HG02870 (cell line): ENCODE results near the gene MRPS12.

Experiments used
- ATAC-seq: cut with Tn5 transposase; IDR thresholded peaks from one replicate; pipeline ENCODE4 v1.9.1; 2021; ENCODE audit warnings: mild to moderate bottlenecking, moderate library complexity; ENCODE audit not compliant: unreplicated experiment

Gene MRPS12

DNA sequence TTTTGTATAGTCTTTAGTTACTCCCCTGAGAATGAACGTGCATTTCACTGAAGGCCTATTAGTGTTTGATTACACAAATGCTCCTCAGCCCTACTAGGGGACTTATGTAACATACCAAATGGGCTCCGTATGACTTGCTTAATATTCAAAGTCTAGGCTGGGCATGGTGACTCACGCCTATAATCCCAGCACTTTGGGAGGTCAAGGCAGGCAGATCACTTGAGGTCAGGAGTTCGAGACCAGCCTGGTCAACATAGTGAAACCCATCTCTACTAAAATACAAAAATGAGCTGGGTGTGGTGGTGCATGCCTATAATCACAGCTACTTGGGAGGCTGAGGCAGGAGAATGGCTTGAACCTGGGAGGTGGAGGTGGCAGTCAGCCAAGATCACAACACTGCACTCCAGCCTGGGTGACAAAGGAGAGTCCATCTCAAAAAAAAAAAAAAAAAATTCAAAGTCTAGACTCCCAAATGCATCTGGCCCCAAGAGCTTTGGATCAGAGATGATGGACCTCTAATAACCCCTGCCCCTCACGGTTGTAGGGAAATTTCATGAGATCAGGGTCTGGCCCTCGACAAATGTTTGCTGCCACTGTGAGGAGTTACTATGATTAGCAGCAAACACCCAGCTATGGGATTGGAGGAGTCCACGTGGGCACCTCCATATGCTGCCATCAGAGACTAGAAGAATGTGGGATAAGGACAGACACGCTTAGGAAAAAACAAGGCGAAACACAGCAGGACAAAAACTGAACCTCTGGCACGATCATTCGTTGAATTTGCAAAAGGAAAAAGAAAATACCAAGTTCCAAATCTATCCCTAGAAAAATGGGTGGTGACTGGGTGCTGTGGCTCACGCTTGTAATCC is 40.2 kb downstream of the MRPS12 start:
- no peak for ATAC-seq

DNA sequence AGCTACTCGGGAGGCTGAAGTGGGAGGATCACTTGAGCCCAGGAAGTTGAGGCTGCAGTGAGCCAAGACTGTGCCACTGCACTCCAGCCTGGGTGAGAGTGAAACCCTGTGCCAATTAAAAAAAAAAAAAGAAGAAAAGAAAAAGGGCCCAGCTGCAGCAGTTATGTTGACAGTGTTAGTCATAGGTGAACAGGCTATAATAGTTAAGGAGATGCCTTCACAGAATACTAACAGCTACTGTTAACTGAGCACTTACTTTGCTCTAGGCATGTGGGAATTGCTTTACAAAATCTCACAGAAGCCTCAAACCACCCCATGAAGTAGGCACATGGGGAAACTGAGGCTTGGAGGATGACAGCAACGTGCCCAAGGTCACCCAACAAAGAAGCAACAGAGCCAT is 40.9 kb downstream of the MRPS12 start:
- no peak for ATAC-seq

DNA sequence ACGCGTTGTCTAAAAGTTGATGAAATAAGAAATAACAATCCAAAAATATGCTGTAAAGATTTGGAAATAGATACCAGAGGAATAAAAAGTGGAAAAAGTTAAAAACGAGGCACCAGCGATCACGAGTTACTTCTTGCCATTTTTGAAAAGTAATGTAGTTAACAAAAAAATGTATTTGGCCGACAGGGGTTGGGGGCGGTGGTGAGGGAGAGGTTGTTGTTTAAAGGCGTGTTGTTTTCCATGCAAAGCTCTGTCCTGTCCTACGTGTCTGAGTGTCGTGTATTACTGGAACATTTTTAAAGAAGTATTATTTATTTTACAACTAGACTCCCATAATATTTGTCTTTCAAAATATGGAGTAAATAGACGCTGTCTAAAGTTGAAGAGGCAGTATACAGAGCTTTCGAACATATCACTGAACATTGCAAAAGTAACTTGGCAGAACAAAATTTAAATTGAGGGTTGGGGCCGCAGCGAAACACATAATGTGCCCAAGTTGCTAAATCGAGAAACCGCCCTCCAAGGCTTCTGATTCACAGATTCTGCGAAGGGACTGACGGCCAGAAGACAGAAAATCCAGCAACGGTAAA is 44.0 kb downstream of the MRPS12 start:
- no peak for ATAC-seq

DNA sequence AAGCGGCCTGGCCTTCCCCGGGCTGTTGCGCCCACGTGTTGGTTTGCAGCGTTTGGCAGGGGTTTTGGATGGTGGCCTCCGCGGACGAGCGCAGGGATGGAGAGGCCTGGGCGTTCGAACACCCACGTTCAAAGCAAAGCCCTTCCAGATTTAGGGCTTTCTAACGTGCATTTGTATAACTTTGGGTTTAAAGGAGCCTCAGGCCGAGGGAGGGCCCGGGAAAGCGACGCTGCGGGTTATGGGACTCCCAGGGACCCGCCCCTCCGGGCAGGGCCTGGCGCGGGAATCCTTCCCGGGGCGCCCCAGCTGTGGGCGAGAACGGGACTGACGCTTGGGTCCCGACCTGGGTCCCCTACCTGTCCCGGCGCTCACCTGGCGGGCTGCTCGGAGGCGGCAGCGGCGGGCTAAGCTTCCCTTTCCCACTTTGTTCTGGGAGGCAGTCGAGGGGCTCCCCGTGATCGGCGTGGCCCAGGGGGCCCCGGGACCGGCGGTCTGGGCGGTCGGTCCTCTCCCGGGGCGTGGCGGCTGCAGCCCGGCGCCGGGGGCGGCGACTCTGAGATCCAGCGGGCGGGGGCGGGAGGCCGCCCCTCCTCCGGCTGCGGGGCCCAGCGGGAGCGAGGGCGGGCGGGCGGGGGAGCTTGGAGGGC is 44.6 kb downstream of the MRPS12 start, which contains the start of gene FBXO17:
TSS of gene FBXO17 (minus strand) at position 529 of the 647 bp plus-strand sequence. CDS start 25,423 bp downstream, outside the sequence.
- no peak for ATAC-seq

DNA sequence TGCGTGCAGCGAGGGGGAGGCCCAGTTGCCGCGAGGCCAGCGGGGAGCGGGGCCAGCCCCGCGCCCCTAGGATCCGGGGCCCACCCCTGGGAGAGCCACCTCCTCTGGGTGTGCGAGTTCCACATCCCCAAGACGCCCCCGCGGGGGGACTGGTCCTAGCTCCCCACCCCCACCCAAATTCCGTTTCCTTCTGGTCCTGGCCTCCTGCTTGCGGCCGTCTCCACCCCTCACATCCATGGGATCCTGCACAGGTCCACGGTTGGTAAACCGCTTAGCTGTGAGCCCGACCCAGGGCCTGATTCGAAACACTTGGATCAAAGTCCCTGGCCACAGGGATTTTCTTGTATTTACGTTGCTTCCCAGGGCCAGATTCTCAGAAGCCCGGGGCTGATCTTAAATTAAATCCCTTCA is 45.1 kb downstream of the MRPS12 start:
- ATAC-seq = no peak

DNA sequence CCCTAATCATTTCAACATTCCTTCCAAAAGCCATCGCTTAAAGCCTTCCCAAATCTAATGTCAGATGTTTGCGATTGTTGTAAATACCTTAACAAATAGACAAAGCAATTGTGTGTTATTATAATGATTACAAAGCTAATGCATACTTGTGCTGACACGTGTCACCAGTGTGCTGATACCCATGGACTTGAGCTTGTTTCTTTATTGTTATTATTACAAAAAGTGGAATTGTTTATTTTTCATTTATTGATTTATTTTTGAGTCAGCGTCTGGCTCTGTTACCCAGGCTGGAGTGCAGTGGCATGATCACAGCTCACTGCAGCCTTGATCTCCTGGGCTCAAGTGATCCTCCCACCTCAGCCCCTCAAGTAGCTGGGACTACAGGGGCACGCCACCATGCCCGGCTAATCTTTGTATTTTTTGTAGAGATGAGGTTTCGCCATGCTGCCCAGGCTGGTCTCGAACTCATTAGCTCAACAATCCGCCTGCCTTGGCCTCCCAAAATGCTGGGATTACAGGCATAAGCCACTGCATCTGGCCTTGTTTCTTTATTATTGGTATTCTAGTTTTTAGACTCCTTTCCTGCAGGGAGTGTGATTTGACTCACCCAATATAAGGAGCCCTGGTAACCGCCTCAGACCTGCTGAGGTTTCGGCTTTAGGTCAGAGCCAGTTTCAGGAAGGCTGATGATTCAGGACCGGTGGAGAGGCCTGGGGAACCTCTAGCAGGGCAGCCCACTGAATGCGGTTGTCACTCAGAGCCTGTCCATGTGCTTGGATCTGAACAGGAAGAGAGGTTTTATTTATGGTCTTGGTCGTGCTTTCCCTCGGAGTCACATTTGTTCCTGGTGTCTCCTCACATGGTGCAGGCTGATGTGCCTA is 46.9 kb downstream of the MRPS12 start:
- ATAC-seq = peak; percentile 95

DNA sequence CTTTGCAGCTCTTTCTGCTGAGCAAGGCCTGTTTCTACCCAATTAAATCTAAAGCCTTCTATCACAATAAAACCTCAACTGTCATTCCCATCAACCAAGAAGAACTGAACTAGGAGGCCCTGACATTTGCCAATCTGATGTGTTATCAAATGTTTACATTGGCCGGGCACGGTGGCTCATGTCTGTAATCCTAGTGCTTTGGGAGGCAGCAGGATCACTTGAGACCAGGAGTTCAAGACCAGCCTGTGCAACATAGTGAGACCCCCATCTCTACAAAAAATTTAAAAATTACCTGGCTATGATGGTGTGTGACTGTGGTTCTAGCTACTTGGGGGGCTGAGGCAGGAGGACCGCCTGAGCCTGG is 47.6 kb downstream of the MRPS12 start:
- no peak for ATAC-seq

DNA sequence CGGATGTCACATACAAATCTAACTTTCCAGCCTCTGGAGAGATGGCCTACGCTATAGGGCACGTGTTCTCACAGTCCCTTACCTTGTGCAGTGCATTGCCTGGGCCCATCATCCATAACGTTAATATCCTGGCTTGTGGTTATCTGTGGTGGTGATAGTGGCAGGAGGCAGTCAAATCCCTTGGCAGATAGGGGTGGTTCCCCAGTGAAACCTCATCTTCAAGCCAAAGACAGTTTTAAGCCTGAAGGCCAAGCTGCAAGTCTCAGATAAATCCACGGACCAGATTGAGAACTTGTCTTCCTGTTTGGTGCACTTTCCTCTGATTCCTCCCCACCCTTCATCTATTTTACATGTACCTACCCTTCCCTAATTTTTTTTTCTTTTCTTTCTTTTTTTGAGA is 49.1 kb downstream of the MRPS12 start:
- no peak for ATAC-seq

DNA sequence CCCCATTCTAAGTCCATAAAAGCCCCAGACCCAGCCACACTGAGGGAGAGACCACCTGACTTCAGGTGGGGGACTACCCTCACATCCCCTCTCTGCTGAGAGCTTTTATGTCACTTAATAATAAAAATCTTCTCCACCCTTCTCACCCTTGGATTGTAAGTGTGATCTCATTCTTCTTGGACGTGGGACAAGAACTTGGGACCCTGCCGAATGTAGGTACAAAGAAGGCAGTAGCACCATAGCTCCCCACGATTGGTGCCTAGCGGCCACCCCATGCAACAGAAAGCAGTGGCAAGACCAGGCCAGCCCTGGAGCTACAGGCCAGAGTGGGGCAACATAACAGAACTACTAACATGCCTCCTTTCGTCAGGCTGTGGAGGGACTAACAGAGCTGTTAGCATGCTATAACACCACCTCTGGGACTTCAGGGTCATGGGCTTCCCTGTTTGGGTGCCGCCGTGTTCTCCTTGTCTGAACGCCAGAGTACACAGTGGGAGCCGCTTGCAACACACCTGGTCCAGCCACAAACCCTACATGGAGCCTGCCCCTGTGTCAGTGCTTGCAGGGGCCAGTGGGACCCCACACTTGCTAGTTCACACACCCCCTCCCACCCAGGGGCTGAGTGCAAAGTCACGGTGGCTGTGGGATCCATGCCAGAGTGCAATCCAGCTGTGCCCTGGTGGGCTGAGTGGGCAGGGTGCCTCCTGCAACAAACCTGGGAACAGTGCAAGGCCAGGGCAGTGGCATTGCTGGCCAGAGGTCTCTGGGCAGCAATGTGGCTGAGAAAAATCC is 50.0 kb downstream of the MRPS12 start:
- ATAC-seq = no peak
